ENCODE results near the gene ITPKA.

DNA sequence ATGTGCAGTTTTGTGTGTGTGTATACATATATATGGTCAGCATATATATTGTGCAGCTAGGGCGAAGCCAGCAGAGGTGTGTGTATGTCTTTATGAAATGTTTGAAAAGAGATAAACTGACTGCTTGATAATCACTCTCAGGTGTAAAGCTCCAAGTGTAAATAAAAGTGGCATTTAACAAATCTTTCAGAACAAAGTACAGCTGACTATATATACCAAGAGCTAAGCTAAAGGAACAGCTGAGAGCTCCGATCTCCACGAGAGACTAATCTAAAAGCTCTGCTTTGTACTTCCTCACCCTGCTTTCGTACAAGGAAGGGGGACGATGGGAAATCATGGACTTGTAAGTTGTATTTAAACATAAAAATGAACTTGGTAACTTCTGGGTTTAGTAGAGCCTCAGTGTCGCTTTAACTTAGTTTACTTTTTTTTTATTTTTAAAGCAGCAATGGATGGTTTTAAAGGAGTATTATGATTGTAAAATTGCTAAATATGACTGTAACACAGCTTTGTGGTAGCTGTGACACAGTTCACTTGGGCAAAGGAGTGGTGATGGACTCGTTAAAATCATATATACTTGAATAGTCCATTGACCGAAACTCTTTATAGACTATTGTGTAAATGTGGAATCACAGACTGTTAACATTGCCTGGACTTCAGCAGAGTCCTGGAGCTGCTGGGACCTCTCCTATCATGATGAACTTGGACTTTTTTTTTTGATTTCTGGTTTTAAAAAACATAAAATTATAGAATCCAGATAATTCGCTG, 11.4 kb upstream of the ITPKA start:
- TF ChIP-seq, protein P1, sequence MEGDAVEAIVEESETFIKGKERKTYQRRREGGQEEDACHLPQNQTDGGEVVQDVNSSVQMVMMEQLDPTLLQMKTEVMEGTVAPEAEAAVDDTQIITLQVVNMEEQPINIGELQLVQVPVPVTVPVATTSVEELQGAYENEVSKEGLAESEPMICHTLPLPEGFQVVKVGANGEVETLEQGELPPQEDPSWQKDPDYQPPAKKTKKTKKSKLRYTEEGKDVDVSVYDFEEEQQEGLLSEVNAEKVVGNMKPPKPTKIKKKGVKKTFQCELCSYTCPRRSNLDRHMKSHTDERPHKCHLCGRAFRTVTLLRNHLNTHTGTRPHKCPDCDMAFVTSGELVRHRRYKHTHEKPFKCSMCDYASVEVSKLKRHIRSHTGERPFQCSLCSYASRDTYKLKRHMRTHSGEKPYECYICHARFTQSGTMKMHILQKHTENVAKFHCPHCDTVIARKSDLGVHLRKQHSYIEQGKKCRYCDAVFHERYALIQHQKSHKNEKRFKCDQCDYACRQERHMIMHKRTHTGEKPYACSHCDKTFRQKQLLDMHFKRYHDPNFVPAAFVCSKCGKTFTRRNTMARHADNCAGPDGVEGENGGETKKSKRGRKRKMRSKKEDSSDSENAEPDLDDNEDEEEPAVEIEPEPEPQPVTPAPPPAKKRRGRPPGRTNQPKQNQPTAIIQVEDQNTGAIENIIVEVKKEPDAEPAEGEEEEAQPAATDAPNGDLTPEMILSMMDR (IDR thresholded peaks at IDR 0.05): no peak
- TF ChIP-seq POLR2A (IDR thresholded peaks at IDR 0.05): no peak

Measured in thyroid gland (tissue), 4 donors.